ENCODE measurements around the gene GSTM1. TPM values are rescaled to one million over a fixed set of nuclear protein-coding genes. Genes with fewer than 3 reads are reported as not detected.

The GSTM1 gene
- total RNA-seq, 1 donor from 2014 or later = not detected

- no peak for DNase-seq (ENCODE audit: low read depth)
- no peak for TF ChIP-seq CTCF (conservative IDR thresholded peaks at IDR 0.05; ENCODE audit: low read depth, low read length)
Measured at GRCh38 chr1:109713636-109714035, 26.0 kb downstream of the GSTM1 start.

GRCh38 chr1:109714661-109715372, 27.2 kb downstream of the GSTM1 start:
- no peak for DNase-seq (ENCODE audit: low read depth)
- no peak for TF ChIP-seq CTCF (conservative IDR thresholded peaks at IDR 0.05; ENCODE audit: low read depth, low read length)
- no peak overlapping the region for H3K4me3 ChIP-seq (ENCODE audit: low read depth, low read length)

More at GRCh38 chr1:109713636-109714035, 26.0 kb downstream of the GSTM1 start:
- no peak overlapping the region for H3K4me3 ChIP-seq (ENCODE audit: low read depth, low read length)

- H3K4me3 ChIP-seq (ENCODE audit: low read depth, low read length) = no peak overlapping the region
- no peak for DNase-seq (ENCODE audit: low read depth)
- no peak for TF ChIP-seq CTCF (conservative IDR thresholded peaks at IDR 0.05; ENCODE audit: low read depth, low read length)
Measured at GRCh38 chr1:109716121-109716520, 28.5 kb downstream of the GSTM1 start.

- no peak for TF ChIP-seq CTCF (conservative IDR thresholded peaks at IDR 0.05; ENCODE audit: low read depth, low read length)
- no peak for DNase-seq (ENCODE audit: low read depth)
- H3K4me3 ChIP-seq (ENCODE audit: low read depth, low read length) = no peak overlapping the region
Measured at GRCh38 chr1:109716570-109717090, 29.0 kb downstream of the GSTM1 start.

GRCh38 chr1:109717729-109718128, 30.1 kb downstream of the GSTM1 start:
- TF ChIP-seq CTCF (conservative IDR thresholded peaks at IDR 0.05; ENCODE audit: low read depth, low read length) = no peak
- H3K4me3 ChIP-seq (ENCODE audit: low read depth, low read length) = no peak overlapping the region
- DNase-seq (ENCODE audit: low read depth) = no peak

- DNase-seq (ENCODE audit: low read depth) = no peak
- H3K4me3 ChIP-seq (ENCODE audit: low read depth, low read length) = no peak overlapping the region
- peak; percentile 56 for TF ChIP-seq CTCF (conservative IDR thresholded peaks at IDR 0.05; ENCODE audit: low read depth, low read length)
Measured at GRCh38 chr1:109718495-109718894, 30.9 kb downstream of the GSTM1 start.

- no peak for DNase-seq (ENCODE audit: low read depth)
- no peak overlapping the region for H3K4me3 ChIP-seq (ENCODE audit: low read depth, low read length)
- TF ChIP-seq CTCF (conservative IDR thresholded peaks at IDR 0.05; ENCODE audit: low read depth, low read length) = no peak
Measured at GRCh38 chr1:109719337-109719837, 31.8 kb downstream of the GSTM1 start.
